ENCODE results near the gene MYO7B.

DNA sequence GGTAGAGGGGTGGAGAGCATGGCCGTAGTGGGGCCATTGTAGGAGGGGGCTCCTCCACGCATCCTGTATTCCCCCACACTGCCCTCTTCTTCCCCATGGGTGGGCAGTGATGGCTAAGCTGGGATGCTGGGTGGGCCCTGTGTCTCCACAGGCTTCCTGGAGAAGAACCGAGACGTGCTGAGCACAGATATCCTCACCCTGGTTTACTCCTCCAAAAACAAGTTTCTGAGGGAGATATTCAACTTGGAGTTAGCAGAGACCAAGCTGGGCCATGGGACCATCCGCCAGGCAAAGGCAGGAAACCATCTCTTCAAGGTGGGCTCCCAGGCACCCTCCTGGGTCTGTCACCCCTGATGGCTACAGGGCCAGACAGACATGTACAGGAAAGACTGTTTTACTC lies 52.8 kb downstream of the MYO7B start:
- TF ChIP-seq, protein P1, sequence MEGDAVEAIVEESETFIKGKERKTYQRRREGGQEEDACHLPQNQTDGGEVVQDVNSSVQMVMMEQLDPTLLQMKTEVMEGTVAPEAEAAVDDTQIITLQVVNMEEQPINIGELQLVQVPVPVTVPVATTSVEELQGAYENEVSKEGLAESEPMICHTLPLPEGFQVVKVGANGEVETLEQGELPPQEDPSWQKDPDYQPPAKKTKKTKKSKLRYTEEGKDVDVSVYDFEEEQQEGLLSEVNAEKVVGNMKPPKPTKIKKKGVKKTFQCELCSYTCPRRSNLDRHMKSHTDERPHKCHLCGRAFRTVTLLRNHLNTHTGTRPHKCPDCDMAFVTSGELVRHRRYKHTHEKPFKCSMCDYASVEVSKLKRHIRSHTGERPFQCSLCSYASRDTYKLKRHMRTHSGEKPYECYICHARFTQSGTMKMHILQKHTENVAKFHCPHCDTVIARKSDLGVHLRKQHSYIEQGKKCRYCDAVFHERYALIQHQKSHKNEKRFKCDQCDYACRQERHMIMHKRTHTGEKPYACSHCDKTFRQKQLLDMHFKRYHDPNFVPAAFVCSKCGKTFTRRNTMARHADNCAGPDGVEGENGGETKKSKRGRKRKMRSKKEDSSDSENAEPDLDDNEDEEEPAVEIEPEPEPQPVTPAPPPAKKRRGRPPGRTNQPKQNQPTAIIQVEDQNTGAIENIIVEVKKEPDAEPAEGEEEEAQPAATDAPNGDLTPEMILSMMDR (IDR thresholded peaks at IDR 0.05) = no peak
- no peak for TF ChIP-seq POLR2A (IDR thresholded peaks at IDR 0.05)

All from gastroesophageal sphincter (tissue), 3 donors.